Upper lobe of left lung (tissue), 6 donors: ENCODE measurements around the gene PPP1R2B. TPM values are rescaled to one million over a fixed set of nuclear protein-coding genes. Genes with fewer than 3 reads are reported as not detected.

Source experiments
- ATAC-seq, 2 donors: fragments of 200-7000 bp; cut with Tn5 transposase; one replicate each; pipeline ENCODE4 v1.9.1; 2022; ENCODE audit warnings: mild to moderate bottlenecking in 2 of 2, moderate library complexity in 2 of 2; ENCODE audit not compliant: low FRiP score in 2 of 2
- DNase-seq, 2 donors: peaks; one replicate each; pipeline ENCODE4 v3.0.0-alpha.2; 2019 to 2020
- H3K27ac ChIP-seq, 4 donors: fragments of 200-600 bp; sonication (generic); one replicate each; pipeline ENCODE4 v1.5.1; 2016 to 2019
- H3K27me3 ChIP-seq, 4 donors: fragments of 200-600 bp; sonication (generic); one replicate each; pipeline ENCODE4 v1.5.1; 2017 to 2019
- H3K36me3 ChIP-seq, 4 donors: fragments of 200-600 bp; sonication (generic); one replicate each; pipeline ENCODE4 v1.5.1; 2016 to 2019
- H3K4me1 ChIP-seq, 4 donors: fragments of 200-600 bp; sonication (generic); one replicate each; pipeline ENCODE4 v1.5.1; 2018 to 2019
- H3K4me3 ChIP-seq, 4 donors: fragments of 200-600 bp; sonication (generic); one replicate each; pipeline ENCODE4 v1.5.1; 2017 to 2019; ENCODE audit warnings: mild to moderate bottlenecking in 2 of 4, moderate library complexity in 1 of 4
- H3K9me3 ChIP-seq, 4 donors: fragments of 200-600 bp; sonication (generic); one replicate each; pipeline ENCODE4 v1.5.1; 2018 to 2019
- CTCF ChIP-seq, 6 experiments: fragments of 450-650 bp in 4 of 6; fragments of 200-600 bp in 2 of 6; sonication (generic) in 2 of 6; IDR thresholded peaks; one replicate each; pipeline ENCODE4 v1.5.1; 2016 to 2019; ENCODE audit warnings: antibody characterized with exemption in 6 of 6
- EP300 ChIP-seq, 4 donors: sonication (generic); formaldehyde crosslinking; IDR thresholded peaks; one replicate each; pipeline ENCODE4 v1.5.1; 2017; ENCODE audit warnings: antibody characterized with exemption in 4 of 4, control low read depth in 2 of 4
- POLR2A ChIP-seq, 4 donors: fragments of 450-650 bp; IDR thresholded peaks; one replicate each; pipeline ENCODE4 v1.5.1; 2016 to 2017; ENCODE audit warnings: antibody characterized with exemption in 4 of 4, mild to moderate bottlenecking in 2 of 4
- POLR2AphosphoS5 ChIP-seq, 2 donors: sonication (generic); formaldehyde crosslinking; IDR thresholded peaks; one replicate each; pipeline ENCODE4 v1.5.1; 2017; ENCODE audit warnings: antibody characterized with exemption in 2 of 2
- WGBS, 2 donors: methylation state at CpG; one replicate each; pipeline ENCODE4 v1.1.5; 2017 to 2018; 5-methylcytosine and 5-hydroxymethylcytosine counted together
- total RNA-seq, 6 donors: library from RNA; depleted of rRNA in 4 of 6; stranded (reverse); fragments of >200 nt in 4 of 6; gene quantifications; one replicate each; pipeline versions ENCODE4 v1.1.0 to v1.2.1, GENCODE V29; 2016 to 2021
- donor health status: DM: no; HTN: no; CAD: no; lungs with moderate emphysema.
- donor health status: DM: no; HTN: yes; CAD: no; lungs with severe emphysema.

Gene PPP1R2B
- not detected for total RNA-seq

DNA sequence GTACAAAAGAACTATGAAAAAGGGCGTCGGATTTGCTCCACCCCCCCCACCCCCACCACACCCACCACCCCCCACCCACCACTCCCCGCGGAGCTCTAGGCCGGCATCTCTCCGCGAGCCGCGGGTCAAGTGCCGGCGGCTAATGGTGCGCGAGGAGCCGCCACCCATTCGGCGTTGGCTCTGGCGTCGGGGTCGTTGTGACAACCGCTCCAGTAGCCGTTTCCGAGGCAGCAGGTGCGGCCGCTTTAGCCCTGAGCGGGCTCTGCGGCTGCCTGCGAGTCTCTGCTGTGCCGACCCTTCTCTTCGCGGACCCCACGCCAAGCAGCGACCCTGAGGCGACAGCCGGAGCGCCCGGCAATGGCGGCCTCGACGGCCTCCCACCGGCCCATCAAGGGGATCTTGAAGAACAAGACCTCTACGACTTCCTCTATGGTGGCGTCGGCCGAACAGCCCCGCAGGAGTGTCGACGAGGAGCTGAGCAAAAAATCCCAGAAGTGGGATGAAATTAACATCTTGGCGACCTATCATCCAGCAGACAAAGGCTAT is at the start of gene PPP1R2B:
Gene PPP1R2B (plus strand): TSS at position 90 of the 546 bp plus-strand sequence. CDS start 268 bp downstream, at position 358.
- H3K4me1 ChIP-seq, result no peaks in the 10 kb centered on the region
- DNase-seq (peak in 1 of 2 donors; percentile 73), ATAC-seq (no peak)
- no peaks in the 10 kb centered on the region for H3K27me3 ChIP-seq
- H3K27ac ChIP-seq, result no peak within 1 kb of the TSS
- H3K36me3 ChIP-seq, result no peaks in the 10 kb centered on the region
- H3K4me3 ChIP-seq, result no peak within 1 kb of the TSS
- peaks cover 0 to 8% (median under 1%) of the 10 kb centered on the region in 4 donors for H3K9me3 ChIP-seq
- WGBS, 2 donors, result 56 to 60% methylated on average over 8 to 40 of the region's 48 CpGs
- no peak for TF ChIP-seq POLR2AphosphoS5 (IDR thresholded peaks at IDR 0.05)
- no peak for TF ChIP-seq CTCF (IDR thresholded peaks at IDR 0.05)
- no peak for TF ChIP-seq EP300 (IDR thresholded peaks at IDR 0.05)
- no peak for TF ChIP-seq POLR2A (IDR thresholded peaks at IDR 0.05)

DNA sequence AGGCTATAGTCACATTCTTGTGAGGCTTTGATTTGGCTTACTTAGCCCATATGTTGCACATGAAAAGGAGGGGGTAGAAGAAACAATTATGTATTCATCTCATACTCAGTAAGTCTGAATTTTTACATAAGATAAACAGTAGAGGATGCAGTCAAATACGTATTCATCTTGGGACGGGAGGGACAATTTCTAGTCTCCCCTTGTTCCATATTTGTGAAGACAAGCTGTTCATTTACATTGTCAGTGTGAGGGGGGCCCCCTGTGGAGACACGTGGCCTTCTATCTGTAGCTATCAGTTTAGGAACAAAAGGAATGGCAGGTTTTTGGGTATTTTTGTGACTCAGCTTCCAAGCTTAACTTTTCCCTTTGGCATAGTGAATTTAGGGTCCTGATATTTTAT is 49.2 kb upstream of the PPP1R2B start:
- Histone ChIP-seq H3K9me3 (no peaks in the 10 kb centered on the region), H3K27me3 (no peaks in the 10 kb centered on the region), H3K27ac (no peak overlapping the region), H3K4me1 (no peaks in the 10 kb centered on the region), H3K4me3 (no peak overlapping the region), H3K36me3 (no peaks in the 10 kb centered on the region)
- whole genome bisulfite sequencing, 2 donors, result 54 to 58% methylated on average over 3 of the region's 3 CpGs
- DNase-seq, result no peak
- no peak for TF ChIP-seq CTCF (IDR thresholded peaks at IDR 0.05)
- TF ChIP-seq EP300 (IDR thresholded peaks at IDR 0.05), result no peak
- no peak for TF ChIP-seq POLR2AphosphoS5 (IDR thresholded peaks at IDR 0.05)
- TF ChIP-seq POLR2A (IDR thresholded peaks at IDR 0.05), result no peak
- no peak for ATAC-seq

DNA sequence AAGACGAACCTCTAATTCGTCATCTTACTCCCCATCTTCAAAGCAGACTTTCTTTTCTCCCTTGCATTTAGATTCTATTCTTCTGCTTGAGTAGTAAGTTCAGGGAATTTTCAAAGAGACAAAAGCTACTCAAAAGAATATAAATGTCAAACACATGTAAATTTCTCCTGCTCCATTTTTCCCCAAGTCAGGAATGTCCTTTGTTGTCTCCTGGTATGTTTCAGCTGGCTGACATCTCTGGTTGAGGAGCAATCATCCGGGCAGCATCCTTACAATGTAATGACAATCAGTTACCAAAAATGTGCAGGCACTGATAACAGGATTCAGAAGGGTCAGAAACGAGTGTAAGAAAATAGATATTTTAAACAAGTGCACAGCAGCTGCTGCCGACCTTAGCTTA is 47.6 kb upstream of the PPP1R2B start:
- H3K9me3 ChIP-seq, result no peaks in the 10 kb centered on the region
- H3K36me3 ChIP-seq, result no peaks in the 10 kb centered on the region
- DNase-seq (no peak), ATAC-seq (no peak)
- H3K27me3 ChIP-seq, result no peaks in the 10 kb centered on the region
- H3K27ac ChIP-seq, result no peak overlapping the region
- H3K4me3 ChIP-seq, result no peak overlapping the region
- WGBS, 2 donors, result 66 to 67% methylated on average over 5 of the region's 5 CpGs
- no peaks in the 10 kb centered on the region for H3K4me1 ChIP-seq
- no peak for TF ChIP-seq EP300 (IDR thresholded peaks at IDR 0.05)
- TF ChIP-seq POLR2AphosphoS5 (IDR thresholded peaks at IDR 0.05), result no peak
- no peak for TF ChIP-seq POLR2A (IDR thresholded peaks at IDR 0.05)
- TF ChIP-seq CTCF (IDR thresholded peaks at IDR 0.05), result no peak

- no peaks in the 10 kb centered on the region for H3K36me3 ChIP-seq
- H3K27ac ChIP-seq, result no peak overlapping the region
- 58 to 66% methylated on average over 2 of the region's 2 CpGs for WGBS, 2 donors
- ATAC-seq (no peak), DNase-seq (no peak)
- TF ChIP-seq POLR2A (IDR thresholded peaks at IDR 0.05), result no peak
- H3K4me3 ChIP-seq, result no peak overlapping the region
- H3K9me3 ChIP-seq, result no peaks in the 10 kb centered on the region
- H3K4me1 ChIP-seq, result no peaks in the 10 kb centered on the region
- H3K27me3 ChIP-seq, result no peaks in the 10 kb centered on the region
Measured at GRCh38 chr5:156803404-156803803, 46.7 kb upstream of the PPP1R2B start.

DNA sequence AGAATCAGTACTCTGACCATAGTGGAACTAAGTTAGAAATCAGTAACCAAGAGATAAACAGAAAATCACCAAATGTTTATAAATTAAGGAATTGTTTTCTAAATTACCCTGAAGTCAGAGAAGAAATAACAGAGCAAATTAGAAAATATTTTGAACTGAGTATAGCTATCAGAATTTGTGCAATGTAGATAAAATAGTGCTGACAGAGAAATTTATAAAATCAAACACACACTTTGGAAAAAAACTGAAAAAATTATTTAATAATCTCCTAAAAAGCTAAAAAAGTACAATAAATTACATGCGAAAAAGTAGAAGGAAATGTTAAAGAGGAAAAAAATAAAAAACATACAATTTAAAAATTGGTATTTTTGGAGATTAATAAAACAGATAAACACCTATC is 37.1 kb upstream of the PPP1R2B start:
- Histone ChIP-seq H3K27ac (no peak overlapping the region), H3K9me3 (no peaks in the 10 kb centered on the region), H3K36me3 (no peaks in the 10 kb centered on the region), H3K27me3 (no peaks in the 10 kb centered on the region), H3K4me3 (no peak overlapping the region), H3K4me1 (no peaks in the 10 kb centered on the region)
- TF ChIP-seq POLR2AphosphoS5 (IDR thresholded peaks at IDR 0.05) (no peak), POLR2A (IDR thresholded peaks at IDR 0.05) (no peak), EP300 (IDR thresholded peaks at IDR 0.05) (no peak), CTCF (IDR thresholded peaks at IDR 0.05) (no peak)
- DNase-seq (no peak), ATAC-seq (no peak)
- WGBS, 2 donors, result 89 to 97% methylated on average over 1 of the region's 1 CpG
